ENCODE measurements around the gene CELSR1.

Gene CELSR1

GRCh38 chr22:46429325-46429853, 108.0 kb downstream of the CELSR1 start:
- no peak for DNase-seq (ENCODE audit: extremely low read depth in 1 of 2, low read depth in 1 of 2)

GRCh38 chr22:46428602-46429324, 108.7 kb downstream of the CELSR1 start:
- DNase-seq (ENCODE audit: extremely low read depth in 1 of 2, low read depth in 1 of 2), result no peak

GRCh38 chr22:46428171-46428570, 109.2 kb downstream of the CELSR1 start:
- no peak for DNase-seq (ENCODE audit: extremely low read depth in 1 of 2, low read depth in 1 of 2)

- DNase-seq (ENCODE audit: extremely low read depth in 1 of 2, low read depth in 1 of 2), result no peak
Measured at GRCh38 chr22:46425016-46425415, 112.4 kb downstream of the CELSR1 start.

GRCh38 chr22:46424496-46424895, 112.9 kb downstream of the CELSR1 start:
- no peak for DNase-seq (ENCODE audit: extremely low read depth in 1 of 2, low read depth in 1 of 2)

GRCh38 chr22:46422896-46423295, 114.5 kb downstream of the CELSR1 start:
- no peak for DNase-seq (ENCODE audit: extremely low read depth in 1 of 2, low read depth in 1 of 2)

GRCh38 chr22:46421267-46421666, 116.2 kb downstream of the CELSR1 start:
- DNase-seq (ENCODE audit: extremely low read depth in 1 of 2, low read depth in 1 of 2), result no peak

GRCh38 chr22:46419754-46420571, 117.5 kb downstream of the CELSR1 start:
- DNase-seq (ENCODE audit: extremely low read depth in 1 of 2, low read depth in 1 of 2), result no peak

GRCh38 chr22:46418827-46419226, 118.6 kb downstream of the CELSR1 start:
- DNase-seq (ENCODE audit: extremely low read depth in 1 of 2, low read depth in 1 of 2), result no peak

GRCh38 chr22:46417769-46418168, 119.7 kb downstream of the CELSR1 start:
- DNase-seq (ENCODE audit: extremely low read depth in 1 of 2, low read depth in 1 of 2), result no peak

- DNase-seq (ENCODE audit: extremely low read depth in 1 of 2, low read depth in 1 of 2), result no peak
Measured at GRCh38 chr22:46416891-46417580, 120.4 kb downstream of the CELSR1 start.

GRCh38 chr22:46416520-46416871, 120.9 kb downstream of the CELSR1 start:
- DNase-seq (ENCODE audit: extremely low read depth in 1 of 2, low read depth in 1 of 2), result no peak

GRCh38 chr22:46415776-46416519, 121.5 kb downstream of the CELSR1 start:
- no peak for DNase-seq (ENCODE audit: extremely low read depth in 1 of 2, low read depth in 1 of 2)

GRCh38 chr22:46414704-46415103, 122.7 kb downstream of the CELSR1 start:
- no peak for DNase-seq (ENCODE audit: extremely low read depth in 1 of 2, low read depth in 1 of 2)

GRCh38 chr22:46413725-46414379, 123.6 kb downstream of the CELSR1 start:
- DNase-seq (ENCODE audit: extremely low read depth in 1 of 2, low read depth in 1 of 2), result no peak

- no peak for DNase-seq (ENCODE audit: extremely low read depth in 1 of 2, low read depth in 1 of 2)
Measured at GRCh38 chr22:46411347-46411746, 126.1 kb downstream of the CELSR1 start.

GRCh38 chr22:46410291-46410808, 127.1 kb downstream of the CELSR1 start:
- no peak for DNase-seq (ENCODE audit: extremely low read depth in 1 of 2, low read depth in 1 of 2)

- DNase-seq (ENCODE audit: extremely low read depth in 1 of 2, low read depth in 1 of 2), result no peak
Measured at GRCh38 chr22:46409631-46410210, 127.7 kb downstream of the CELSR1 start.

Data from stimulated activated CD8-positive, alpha-beta memory T cell treated with anti-CD3 and anti-CD28 coated beads, Interleukin-7, amount 100 ng/mL, for 48 hours (primary cell).